ENCODE data around the gene MLH3. TPM values are rescaled to one million over a fixed set of nuclear protein-coding genes. Genes with fewer than 3 reads are reported as not detected.

The MLH3 gene
- polyA plus RNA-seq, 1 experiment = 5.7 TPM

DNA sequence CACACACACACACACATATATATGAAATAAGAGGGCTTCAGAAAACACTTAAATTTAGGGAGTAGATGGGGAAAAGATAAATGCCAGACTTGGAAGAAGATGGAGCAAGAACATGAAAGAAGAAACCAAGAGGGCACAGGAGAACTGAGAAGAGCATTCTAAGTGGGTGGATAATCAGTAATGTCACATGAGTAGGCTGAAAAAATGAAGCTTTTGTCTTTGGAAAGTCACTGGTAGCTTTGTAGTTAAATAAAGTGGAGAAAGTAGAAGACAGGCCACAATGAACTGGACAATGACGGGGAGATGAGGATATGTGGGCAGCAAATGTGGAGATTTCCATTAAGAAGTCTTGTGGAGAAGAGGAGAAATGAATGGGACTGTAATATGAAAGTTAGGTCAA, 15.9 kb upstream of the MLH3 start:
- H3K4me3 ChIP-seq (ENCODE audit: low read depth, low read length) = no peak overlapping the region
- H3K27me3 ChIP-seq (ENCODE audit: control insufficient read depth, insufficient read depth, low read length) = no peaks in the 10 kb centered on the region
- H3K36me3 ChIP-seq (ENCODE audit: control insufficient read depth, insufficient read depth, low read length) = no peaks in the 10 kb centered on the region
- DNase-seq (ENCODE audit: low read depth) = no peak
- TF ChIP-seq, protein P1, sequence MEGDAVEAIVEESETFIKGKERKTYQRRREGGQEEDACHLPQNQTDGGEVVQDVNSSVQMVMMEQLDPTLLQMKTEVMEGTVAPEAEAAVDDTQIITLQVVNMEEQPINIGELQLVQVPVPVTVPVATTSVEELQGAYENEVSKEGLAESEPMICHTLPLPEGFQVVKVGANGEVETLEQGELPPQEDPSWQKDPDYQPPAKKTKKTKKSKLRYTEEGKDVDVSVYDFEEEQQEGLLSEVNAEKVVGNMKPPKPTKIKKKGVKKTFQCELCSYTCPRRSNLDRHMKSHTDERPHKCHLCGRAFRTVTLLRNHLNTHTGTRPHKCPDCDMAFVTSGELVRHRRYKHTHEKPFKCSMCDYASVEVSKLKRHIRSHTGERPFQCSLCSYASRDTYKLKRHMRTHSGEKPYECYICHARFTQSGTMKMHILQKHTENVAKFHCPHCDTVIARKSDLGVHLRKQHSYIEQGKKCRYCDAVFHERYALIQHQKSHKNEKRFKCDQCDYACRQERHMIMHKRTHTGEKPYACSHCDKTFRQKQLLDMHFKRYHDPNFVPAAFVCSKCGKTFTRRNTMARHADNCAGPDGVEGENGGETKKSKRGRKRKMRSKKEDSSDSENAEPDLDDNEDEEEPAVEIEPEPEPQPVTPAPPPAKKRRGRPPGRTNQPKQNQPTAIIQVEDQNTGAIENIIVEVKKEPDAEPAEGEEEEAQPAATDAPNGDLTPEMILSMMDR (IDR thresholded peaks at IDR 0.05; ENCODE audit: insufficient read depth, low read depth, low read length) = no peak
- POLR2A ChIA-PET = no interaction called here
- CTCF ChIA-PET = interaction anchor here (0.6 to 1.5 kb wide), 3 partner anchors 12 to 159 kb away, joined by 3 to 4 read pairs (median 3); no protein-coding TSS in a partner anchor

DNA sequence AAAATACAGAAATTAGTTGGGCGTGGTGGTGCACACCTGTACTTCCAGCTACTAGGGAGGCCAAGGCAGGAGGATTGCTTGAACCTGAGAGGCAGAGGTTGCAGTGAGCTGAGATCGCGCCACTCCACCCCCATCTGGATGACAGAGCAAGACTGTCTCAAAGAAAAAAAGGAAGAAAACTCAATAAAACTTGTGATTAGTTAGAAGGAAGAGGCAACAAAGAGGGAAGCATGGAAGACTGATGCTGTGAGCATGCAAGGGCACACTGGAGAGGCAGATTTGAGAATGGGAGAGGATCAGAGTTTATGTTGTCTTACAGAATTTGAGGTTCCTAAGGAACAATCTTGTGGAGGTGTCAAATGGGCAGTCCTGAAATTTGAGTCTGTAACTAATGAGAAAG, 15.4 kb upstream of the MLH3 start:
- ChIA-PET POLR2A (no interaction called here), CTCF (interaction anchor here (1.0 to 1.5 kb wide), 4 partner anchors 12 to 159 kb away, joined by 3 to 7 read pairs (median 4); no protein-coding TSS in a partner anchor)
- no peak for DNase-seq (ENCODE audit: low read depth)
- H3K27me3 ChIP-seq (ENCODE audit: control insufficient read depth, insufficient read depth, low read length) = no peaks in the 10 kb centered on the region
- no peaks in the 10 kb centered on the region for H3K36me3 ChIP-seq (ENCODE audit: control insufficient read depth, insufficient read depth, low read length)
- TF ChIP-seq, protein P1 (IDR thresholded peaks at IDR 0.05; ENCODE audit: insufficient read depth, low read depth, low read length) = no peak
- no peak overlapping the region for H3K4me3 ChIP-seq (ENCODE audit: low read depth, low read length)

DNA sequence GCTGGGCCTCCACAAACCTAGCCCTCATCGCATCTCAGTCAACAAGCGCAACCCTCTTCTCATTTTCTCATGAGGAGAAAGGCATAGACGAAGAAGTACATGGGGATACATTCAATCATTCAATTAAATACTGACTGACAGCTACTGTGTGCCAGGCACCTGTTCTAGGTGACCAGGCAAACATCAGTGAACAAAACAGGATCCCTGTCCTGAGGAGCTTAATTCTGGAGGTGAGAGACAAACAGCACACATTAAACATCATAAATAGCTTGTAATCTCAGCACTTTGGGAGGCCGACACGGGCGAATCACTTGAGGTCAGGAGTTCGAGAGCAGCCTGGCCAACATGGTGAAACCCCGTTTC, 12.9 kb upstream of the MLH3 start:
- Histone ChIP-seq H3K4me3 (ENCODE audit: low read depth, low read length) (peak overlapping the region; percentile 76), H3K27me3 (ENCODE audit: control insufficient read depth, insufficient read depth, low read length) (no peaks in the 10 kb centered on the region), H3K36me3 (ENCODE audit: control insufficient read depth, insufficient read depth, low read length) (no peaks in the 10 kb centered on the region)
- DNase-seq (ENCODE audit: low read depth) = no peak
- CTCF ChIA-PET = interaction anchor here (0.9 to 1.5 kb wide), 4 partner anchors 8 to 159 kb away, joined by 3 to 4 read pairs (median 4); no protein-coding TSS in a partner anchor
- TF ChIP-seq, protein P1 (IDR thresholded peaks at IDR 0.05; ENCODE audit: insufficient read depth, low read depth, low read length) = no peak
- POLR2A ChIA-PET = no interaction called here

DNA sequence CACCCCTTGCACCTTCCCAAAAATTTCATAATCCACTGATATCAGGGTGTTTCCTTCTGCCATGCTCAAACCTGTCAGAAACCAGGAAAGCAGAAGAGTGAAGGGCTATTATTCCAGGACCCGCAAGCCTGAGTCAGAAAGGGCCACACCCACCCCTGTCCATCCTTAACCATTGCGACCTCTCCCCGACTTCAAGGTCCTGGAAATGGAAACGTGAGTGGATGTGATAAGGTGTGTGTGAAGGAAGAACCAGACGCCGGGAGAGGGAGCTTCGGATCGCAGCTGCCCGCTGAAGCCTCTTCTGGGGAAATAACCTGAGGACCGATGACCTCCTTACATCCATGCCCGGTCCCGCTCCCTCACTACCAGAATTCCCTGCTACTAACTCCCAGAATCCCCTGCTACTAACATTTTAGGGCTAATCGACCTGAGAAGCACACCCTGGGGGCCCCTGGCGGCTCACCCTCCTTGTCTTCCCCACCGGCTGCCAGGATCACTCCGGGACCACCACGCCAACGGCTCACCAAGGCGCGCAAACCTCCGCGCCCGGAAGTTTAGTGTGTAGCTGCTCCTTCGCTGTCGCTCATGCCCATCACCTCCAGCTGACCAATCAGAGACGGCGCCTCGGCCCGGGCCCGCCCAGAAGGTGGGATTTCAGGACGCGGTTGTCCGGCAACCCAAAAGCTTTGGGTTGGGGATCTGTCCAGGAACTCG, 12.4 kb upstream of the MLH3 start, which contains the start of gene ACYP1:
Gene ACYP1, minus strand, starts transcription at position 534 of the 714 bp plus-strand sequence. Its CDS starts 471 bp downstream, at position 63.
- no peaks in the 10 kb centered on the region for H3K36me3 ChIP-seq (ENCODE audit: control insufficient read depth, insufficient read depth, low read length)
- DNase-seq (ENCODE audit: low read depth) = no peak
- peak within 1 kb of the TSS; percentile 76 for H3K4me3 ChIP-seq (ENCODE audit: low read depth, low read length)
- TF ChIP-seq, protein P1 (IDR thresholded peaks at IDR 0.05; ENCODE audit: insufficient read depth, low read depth, low read length) = no peak
- no peaks in the 10 kb centered on the region for H3K27me3 ChIP-seq (ENCODE audit: control insufficient read depth, insufficient read depth, low read length)
- ChIA-PET POLR2A (no interaction called here), CTCF (interaction anchor here (0.9 to 1.5 kb wide), 4 partner anchors 8 to 158 kb away, joined by 3 to 4 read pairs (median 4); no protein-coding TSS in a partner anchor)

DNA sequence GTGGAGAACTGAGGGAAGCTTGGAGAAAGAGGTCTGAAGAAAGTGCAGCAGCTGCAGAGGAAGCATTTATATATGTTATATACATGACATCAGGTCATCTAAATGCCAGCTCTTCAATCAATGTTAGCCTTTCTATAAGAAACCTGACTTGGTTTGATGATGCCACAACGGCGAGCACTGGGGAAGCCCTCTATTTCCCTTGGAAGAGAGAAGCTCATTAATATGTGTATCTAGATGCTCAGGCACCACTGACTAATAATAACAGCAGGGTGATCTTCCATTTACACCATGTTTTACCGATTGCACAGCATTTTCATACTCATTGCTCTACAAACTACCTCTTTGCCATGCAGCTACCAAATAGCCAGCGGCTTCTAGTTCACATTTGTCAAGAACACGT, 11.7 kb upstream of the MLH3 start:
- no peaks in the 10 kb centered on the region for H3K27me3 ChIP-seq (ENCODE audit: control insufficient read depth, insufficient read depth, low read length)
- ChIA-PET POLR2A (no interaction called here), CTCF (interaction anchor here (1.0 to 1.5 kb wide), 6 partner anchors 9 to 201 kb away, joined by 3 to 4 read pairs (median 4); no protein-coding TSS in a partner anchor)
- no peaks in the 10 kb centered on the region for H3K36me3 ChIP-seq (ENCODE audit: control insufficient read depth, insufficient read depth, low read length)
- TF ChIP-seq, protein P1 (IDR thresholded peaks at IDR 0.05; ENCODE audit: insufficient read depth, low read depth, low read length) = no peak
- peak overlapping the region; percentile 76 for H3K4me3 ChIP-seq (ENCODE audit: low read depth, low read length)
- no peak for DNase-seq (ENCODE audit: low read depth)

Data from BJ (cell line).